HG02798 (cell line): ENCODE measurements around the gene SHB.

Experiments
- ATAC-seq: cut with Tn5 transposase; IDR thresholded peaks from one replicate; pipeline ENCODE4 v1.9.1; 2021; ENCODE audit warnings: mild to moderate bottlenecking; ENCODE audit not compliant: unreplicated experiment, poor library complexity

SHB gene

DNA sequence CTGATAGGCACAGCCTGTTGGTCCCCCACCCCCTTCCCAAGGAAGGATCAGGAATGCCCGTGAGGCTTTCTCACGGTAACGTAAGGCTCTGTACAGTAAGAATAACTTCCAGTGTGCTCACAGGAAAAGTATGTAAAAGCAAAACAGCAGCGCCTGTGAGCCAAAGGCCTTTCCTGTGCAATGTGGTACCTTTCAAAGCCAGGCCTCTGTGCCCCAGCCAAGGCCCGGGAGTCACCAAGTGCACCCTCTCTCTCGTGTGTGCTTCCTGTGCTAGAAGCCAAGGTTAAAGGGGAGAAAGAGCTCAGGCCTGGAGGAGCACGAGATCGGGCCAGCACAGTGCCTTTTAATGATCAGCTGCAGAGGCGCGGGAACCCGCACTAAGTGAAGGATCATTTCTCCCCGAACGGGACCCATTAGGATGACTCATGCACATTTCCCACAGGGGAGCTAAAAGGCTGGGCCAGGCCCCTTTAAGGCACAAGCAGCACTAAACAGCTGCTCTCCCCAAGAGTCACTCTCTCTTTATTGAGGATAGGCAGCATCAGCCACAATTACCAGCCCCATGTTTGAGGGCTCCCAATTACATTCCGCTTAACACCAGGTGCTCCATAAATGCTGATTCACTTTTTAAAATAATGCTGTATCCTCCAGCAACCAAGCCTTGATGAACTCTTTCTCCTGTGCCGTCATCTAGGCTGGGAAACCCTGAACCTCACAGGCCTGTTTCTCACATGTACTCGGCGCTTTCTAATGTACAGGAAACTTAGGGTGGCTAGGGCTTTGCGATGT is 42.8 kb downstream of the SHB start:
- ATAC-seq: peak; percentile 33

DNA sequence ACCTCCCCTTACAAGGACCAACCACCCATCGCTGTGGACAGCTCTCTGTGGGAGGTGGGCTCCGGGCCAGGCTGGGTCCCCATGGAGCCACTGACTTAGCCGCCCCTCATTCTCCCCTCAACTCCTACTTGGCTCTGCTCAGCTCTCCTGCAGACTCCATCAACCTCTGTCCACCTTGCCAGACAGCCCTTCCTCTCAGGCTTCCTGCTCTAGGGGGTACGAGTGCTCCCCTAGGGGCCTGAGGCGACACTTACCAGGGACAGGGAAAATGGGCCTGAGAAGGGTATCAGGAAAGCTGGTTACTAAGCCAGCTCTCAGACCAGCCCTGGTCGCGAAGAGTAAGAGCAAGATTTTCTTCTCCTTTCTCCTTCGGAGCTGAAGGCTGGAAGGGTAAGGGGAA is 43.9 kb downstream of the SHB start:
- ATAC-seq: no peak

DNA sequence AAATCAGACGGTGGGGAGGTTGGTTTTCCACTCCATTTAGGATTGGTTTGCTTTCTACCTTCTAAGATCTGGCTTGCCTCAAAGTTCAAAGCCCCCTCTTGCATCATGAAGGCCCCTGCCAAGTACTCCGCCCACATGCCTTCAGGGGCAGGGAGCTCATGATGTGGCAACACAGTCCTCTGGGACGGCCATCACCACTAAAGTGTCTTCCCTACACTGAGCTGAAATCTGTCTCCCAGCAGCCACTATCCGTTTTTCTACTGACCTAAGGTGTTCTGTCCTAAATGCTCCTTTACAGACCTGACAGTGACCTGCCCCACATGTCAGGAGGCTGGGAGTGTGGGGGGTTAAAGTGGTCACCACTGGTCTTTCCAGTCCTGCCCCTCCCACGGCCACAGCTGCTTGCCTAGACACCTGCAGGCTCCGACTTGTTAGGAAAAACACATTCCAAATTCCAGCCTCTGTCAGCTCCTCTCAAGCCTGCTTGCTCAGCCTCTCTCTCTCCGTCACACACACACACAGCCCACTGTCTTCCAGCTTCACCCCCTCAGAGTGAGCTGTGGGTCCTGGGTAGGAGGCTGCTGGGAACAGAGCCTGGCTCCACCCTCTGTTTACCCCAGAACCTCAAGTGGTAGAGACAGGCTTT is 44.9 kb downstream of the SHB start:
- ATAC-seq: no peak

DNA sequence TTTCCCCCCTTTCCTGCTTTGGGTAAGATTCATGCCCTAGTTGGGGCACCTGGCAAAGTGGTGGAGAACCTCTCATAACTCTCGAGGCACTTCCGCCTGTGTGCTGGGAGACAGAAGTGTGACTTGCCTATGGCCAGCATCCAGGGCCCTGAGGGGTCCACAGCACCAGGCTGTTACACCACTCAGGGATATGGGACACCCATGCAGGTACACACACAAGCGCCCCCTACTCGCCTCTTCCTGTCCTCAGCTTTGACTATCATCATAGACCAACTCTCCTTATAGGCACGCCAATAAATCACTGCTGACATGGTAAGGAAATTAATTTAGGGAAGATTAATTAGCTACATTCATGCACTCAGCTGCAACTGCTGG is 45.4 kb downstream of the SHB start:
- ATAC-seq: no peak

DNA sequence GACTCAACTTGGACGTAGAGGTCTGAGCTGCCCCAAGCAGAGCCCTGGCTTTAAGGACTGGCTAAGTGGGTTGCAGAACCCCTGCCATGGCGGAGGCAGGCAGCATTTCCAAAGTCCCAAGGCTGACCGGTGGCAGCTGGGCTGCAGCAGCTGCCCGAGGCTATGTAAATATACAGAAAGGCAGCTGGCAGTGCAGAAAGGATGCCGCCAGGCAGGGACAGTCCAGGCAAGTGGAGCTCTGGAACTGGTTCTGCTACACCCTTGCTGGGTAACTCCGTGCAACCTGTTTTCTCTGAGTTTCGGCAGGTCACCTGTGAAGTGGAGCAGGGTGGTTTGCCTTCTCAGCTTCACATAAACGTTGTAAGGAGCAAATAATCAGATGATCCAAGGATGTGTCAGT is 46.0 kb downstream of the SHB start:
- ATAC-seq: no peak

DNA sequence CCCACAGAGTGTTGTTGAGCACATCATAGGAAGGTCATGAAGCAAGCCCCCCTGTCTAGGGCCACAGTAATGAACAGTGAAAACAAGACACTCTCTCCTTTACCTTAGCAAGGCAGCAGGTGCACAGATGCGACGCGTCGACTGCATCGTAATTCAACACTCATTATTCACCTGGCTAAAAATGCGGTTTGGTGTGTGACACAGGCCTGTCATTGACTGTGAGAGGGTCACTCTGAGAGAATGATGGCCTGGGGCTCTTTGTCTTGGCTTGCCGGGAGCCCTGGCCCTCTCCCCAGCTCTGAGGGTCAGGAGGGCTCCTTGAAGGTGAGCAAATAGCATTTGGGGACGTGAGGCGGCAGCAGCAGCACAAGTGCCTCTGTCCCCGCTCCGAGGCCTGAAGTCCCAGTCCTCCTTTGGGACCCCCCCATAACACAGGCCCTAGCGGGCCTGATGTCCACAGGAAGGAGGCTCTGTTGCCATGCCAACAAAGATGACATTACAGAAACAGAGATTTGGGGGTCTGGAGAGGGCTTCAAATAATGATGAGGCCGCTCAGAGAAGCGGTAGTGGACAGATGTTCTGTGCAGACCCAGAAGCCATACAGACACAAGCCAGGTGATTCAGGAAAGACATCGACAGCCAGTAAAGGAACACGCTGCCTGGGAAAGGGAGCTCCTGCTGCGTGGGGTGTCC is 46.7 kb downstream of the SHB start:
- no peak for ATAC-seq

DNA sequence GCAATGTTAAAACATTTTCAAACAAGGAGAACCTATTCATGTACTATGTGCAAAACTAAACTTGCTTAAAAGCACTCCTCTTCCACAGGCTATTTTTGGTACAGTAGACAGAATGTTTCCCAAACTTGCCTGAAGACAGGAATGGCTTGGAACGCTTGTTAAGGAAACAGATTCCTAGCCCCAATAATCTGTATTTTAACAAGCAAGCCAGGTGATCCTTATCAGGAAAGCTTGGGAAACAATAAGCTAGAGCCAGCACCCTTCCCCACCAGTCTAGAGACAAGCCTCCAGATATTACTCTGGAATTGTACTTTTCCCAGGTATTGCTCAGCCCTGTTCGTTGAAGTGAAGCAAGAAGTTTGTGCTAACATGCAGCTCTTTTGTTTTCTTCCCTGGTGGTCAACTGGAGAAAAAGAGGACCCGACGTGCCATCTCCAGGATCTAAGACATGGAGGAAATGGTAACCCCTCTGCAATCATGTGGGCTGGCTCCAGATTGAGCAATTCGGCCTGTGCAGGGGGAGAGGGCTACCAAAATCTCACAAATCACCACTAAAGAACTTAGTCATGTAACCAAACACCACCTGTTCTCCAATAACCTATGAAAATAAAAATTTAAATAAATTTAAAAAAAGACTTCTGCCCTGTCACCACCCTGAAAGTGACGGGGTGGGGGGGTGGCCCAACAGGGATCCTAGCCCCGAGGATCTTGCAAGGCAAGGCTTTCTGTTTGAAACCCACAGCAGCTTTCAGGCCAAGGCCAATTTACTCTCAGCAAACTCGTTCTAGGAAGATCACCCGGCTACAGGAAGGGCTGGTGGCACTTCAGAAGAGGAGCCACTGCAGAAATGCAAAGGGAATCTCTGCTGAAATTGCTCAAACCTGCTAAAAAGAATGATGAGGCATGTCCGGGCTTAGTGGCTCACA is 48.6 kb downstream of the SHB start:
- no peak for ATAC-seq

DNA sequence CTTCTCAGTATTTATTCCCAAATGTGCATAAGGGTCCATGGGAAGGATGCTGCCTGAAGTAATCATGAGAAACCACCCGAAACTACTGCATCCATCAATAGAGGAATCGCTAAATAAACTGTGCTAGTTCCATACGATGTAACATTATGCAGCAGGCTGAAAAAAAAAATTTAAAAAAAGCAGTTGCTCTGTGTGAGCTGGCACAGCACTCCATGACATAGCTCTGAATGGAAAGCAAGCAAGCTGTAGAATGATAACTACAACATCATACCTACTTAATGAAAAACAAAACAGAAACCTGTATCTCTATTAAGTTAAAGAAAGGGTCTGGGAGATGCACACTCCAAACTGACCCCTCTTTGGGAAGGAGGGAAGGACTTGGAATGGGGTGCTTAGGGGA is 49.3 kb downstream of the SHB start:
- no peak for ATAC-seq

DNA sequence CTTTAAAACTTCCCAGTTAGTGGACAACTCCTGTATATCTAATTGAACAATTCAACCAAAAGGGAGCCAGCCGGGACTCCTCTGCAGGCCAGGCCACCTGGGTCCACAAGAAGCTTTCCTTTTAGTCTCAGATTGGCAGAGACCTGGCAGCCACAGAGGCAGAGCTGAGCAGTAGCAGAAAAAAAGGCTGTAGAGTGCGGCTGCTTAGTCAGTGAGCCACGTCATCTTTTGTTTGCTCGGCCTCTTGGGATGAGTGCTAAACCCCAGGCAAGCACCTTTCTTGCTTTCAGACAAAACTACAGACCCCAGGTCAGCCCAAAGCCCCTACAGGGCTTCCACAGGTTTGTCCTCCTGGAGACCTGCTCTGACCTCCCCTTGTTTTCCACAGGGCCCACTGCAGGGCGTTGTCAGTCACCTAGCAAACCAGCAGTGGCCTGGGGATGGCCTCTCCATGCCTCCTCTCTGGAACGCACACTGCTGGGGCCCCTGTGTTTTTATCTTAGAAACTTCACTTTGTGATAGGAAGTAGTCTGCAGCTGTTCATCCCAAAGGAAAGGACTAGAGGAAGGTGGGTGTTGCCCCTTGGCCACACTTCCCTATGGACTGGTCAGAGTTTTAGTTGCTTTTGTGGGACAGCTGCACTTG is 49.9 kb downstream of the SHB start:
- ATAC-seq: no peak

DNA sequence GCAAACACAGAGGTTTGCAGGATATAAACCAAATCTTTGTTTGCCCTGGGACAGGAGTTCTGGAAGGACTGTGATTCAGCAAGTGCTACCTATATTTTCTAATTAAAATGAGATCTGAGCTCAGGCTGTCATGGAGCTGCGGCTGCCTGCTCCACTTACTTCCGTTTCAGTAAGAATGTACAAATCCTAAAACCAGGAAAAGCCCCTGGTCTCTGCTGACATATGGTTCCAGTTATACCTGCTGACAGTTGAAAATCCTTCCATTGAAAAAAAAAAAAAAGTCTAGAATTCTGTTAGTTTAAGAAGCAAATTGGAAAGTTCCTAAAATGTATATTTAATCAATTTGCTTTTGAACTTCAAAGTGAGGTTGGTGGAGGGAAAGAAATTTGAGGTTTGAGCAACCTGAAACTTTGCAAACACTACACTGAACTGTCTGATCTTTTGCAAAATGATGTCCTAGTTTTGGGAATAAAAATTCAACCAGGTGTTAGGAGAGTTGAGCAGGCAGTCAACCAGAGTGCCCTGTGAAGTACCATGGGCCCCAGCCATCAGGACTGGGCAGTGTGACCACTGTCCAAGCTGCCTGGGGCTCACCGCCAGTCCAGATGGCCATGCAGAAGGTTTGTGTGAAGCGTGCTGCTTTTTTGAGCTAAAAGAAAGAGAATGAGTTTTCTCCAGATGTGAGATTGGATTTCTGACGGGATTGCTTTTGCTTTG is 50.6 kb downstream of the SHB start:
- ATAC-seq: no peak

DNA sequence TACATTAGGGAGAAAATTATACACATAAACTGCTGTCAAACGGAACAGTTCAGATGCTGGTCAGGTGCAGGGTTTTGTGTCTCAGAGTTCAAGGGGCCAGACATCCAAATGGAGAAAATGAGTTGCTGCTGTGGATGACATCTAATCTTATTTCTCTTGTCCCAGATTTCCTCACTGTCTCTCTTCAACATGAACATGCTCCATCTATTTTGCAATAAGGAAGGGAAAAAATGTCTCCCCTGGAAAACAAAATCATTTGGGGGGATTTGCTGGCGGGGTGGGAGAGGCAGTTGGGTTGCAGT is 51.2 kb downstream of the SHB start:
- ATAC-seq: no peak

DNA sequence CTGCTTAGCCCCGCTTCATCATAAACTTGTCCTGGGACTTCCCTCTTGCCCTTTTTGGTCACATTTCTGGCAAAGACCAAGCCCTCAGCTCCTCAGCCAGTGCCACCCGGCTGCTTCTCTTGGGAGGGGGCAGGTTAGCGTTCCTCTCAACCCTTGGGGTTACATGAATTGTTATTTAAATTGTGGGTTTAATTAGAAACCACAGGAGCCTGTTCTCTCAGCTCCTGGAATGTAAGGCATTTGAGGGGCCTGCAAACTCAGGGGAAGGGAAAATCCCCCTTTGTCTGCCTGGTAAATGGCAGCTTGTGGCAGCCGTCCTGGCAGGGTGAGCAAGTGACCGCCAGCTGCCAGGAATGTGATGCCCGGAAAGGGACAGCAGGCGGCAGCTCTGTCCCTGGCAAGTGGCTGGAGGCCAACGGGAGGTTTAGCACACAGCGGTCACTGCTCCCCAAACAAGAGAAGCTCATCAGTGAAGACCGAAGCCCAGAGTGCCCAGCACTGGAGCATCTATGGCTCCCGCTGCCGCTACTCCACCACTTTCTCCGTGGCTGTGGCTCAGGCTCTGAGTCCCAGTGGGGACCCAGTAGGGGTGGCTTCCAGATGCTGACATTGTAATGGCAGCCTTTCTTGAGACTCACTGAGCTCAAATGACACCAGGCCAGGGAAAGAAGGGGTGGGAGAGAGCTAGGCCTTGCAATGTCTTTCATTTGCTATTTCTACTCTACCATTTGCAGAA is 51.7 kb downstream of the SHB start:
- no peak for ATAC-seq

DNA sequence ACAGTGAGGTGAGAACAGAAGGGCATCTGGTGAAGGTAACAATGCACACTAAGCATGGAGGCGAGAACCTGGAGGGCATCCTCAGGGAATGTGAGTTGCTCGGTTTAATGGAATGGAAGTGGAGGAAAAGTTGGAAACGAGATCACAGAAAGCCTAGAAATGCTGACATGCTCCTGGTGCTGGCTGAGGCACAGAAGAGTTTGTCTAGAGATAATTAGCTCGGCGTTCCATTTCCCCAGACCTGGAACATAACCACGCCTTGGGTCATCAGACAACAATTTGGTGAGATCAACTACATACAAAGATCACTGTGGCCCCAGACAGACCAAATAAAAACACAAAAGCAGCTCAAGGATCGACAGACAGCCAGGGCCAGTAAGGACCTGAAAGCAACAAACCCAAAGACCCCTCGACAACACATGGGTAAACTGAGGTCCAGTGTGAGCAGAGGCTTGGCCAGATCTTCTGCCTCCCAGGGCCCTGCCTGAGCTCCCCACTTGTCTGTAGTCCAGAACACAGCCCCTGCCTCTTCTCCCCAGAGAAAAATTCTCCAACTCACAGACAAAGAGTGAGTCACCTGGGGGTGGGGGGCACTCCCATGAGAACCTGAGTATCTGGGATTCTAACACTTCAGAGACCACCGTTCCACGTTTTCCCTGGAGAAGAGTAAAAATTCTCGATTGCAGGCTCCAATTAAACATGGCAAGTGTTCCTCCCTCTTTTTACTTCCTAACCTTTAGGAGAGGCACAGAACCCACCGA is 52.5 kb downstream of the SHB start:
- no peak for ATAC-seq

DNA sequence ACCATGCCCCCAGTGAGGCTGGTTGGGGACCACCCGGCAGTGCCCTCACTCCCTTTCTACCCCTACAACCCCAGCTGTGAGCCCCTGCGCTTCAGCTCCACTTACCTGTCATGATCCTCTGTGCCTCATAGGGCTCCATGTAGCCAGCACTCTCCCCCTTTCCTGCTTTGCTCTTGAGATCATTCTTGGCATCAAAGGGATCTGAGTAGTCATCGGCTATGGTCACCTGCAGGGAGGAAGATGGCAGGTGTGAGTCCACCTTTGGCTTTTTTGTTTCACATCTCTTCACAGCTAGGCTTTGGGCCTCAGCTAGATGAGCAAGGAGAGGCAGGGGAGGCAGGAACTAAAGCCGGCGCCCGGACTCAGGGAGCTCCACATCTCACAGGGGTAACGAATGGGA is 53.1 kb downstream of the SHB start:
- no peak for ATAC-seq

DNA sequence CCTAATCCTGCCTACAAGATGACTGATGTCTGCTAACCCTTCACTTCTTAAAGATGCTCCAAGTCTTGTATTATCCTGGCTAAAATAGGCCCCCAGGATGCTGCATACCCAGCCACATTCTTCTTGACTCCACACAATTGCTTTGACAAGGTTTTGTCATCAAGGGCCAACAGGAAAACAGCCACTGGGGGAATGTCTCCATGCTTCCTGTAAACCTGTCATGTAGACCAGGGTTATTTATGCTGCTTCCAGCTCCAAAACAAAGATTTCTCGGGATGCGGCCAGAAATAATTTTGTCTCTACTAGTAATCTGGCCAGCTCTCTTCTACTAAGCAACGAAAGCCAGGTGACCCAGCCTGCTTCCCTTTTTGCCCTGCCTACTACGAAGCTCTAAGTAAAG is 53.8 kb downstream of the SHB start:
- no peak for ATAC-seq

DNA sequence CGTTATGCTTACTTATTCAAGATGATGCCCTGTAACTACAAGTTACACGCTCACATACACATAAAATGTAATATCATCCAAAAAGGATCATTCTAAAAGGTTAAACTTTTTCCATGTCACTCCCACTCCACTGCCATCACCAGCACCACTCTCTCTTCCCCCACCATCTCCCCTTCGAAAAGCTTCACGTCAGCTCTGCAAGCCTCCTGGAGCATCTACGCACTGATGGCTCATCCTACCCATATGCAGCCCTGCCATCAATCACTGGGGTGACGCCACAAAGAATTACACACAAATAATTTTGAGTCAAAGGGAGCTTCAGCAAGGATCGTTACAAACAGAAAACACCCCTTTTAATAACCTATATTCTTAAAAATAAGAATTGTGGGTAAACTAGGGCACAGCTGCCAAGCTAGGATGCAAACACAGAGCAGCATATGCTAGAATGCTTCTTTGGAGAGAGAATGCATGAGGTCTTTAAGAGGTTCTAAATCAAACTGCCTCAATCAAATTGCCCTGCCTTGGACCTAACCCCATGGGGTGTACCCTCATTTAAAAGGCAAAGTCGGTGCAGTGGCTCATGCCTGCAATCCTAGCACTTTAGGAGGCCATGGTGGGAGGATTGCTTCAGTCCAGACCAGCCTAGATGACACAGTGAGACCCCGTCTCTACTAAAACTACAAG is 56.1 kb downstream of the SHB start:
- ATAC-seq: no peak

DNA sequence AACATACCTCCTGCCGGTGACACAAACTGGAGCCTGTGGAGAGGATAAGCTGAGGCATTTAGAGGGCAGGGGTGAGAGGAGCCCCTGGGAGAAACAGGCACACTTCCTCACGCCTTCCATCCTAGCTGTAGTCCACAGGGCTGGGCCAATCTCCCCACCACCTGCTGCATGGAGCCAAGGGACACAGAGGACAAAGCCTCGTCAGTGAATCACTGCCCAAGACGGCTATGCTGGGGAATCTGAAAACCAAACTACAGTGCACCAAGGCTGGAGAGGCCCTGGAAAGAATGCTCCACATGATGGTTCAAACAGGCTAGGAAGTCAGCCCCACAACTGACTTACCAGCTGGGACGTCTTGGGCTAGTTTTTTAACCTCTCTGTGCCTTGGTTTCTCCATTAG is 57.0 kb downstream of the SHB start:
- ATAC-seq: no peak
